RPMI8226 (cell line): ENCODE data around the gene ARSI.

ENCODE experiments used
- DNase-seq: peaks from one replicate; pipeline ENCODE4 v3.0.0-alpha.2; 2015

ARSI gene

DNA sequence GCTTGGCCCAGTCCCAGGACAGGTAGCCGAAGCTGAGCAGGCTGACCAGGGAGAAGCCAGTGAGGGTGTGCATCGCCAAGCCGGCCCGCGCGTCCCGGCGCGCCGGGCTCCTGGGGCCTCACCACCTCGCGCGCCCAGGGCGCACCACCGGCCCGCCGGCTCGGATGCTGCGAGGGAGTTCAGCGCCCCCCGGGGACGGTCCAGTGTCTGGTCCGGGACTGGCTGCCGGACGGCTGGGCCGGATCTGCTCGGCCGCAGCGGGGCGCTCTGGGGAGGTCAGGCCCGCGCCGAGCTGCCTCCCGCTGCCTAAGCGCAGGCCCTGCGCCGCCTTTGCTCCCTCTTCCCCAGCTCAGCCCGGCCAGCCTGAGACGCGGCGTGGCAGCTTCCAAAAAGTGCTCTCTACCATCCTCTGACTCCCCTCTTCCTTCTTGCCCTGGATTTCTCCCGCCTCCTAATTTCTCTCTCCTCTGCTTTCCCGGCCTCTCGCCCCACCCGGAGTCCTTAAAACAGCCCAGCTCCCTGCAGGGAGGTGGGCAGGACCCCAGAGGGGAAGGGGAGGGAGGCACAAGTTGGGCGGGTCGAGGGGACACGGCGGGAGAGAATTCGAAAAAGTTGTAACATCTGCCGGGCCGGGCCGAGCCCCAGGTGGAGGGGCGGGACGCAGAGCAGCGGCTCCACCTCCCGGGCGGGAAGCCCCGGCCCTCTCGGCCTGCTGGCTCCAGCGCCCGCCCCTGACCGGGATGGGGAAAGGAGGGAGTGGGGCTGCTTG, at the start of gene ARSI:
Gene ARSI, minus strand, starts transcription at position 605 of the 769 bp plus-strand sequence. Its CDS starts 532 bp downstream, at position 73.
- DNase-seq: no peak

GRCh38 chr5:150350524-150351344, 48.0 kb upstream of the ARSI start:
- peak; percentile 81 for DNase-seq

DNA sequence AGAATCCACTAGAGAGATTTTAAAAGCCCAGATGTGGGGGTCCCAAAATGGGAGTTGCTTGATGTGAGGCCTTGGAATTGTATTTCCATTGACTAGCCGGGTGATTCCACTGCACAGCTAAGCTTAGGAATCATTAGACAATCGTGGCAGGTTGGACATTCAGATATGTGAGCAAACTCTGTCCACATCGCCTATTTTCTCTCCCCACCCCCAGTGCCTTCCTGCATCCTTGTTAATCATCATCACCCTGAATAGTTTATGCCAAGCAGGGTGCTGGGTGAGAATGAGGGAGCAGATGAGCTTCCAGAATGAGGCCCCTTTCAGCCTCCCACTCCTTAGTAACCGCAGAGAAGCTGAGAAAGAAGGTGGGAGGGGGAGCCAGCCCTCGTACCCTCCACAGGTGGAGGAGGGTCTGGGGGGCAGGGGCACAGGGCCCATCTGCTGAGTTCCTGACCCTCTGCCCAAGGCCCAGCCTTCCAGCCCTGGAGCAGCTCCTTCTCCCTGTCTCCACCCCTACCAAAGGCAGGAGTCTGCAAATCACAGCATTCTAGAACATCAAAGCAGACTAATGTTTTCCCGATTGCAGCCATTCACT, 47.1 kb upstream of the ARSI start:
- no peak for DNase-seq

GRCh38 chr5:150347451-150347850, 44.7 kb upstream of the ARSI start:
- no peak for DNase-seq

DNA sequence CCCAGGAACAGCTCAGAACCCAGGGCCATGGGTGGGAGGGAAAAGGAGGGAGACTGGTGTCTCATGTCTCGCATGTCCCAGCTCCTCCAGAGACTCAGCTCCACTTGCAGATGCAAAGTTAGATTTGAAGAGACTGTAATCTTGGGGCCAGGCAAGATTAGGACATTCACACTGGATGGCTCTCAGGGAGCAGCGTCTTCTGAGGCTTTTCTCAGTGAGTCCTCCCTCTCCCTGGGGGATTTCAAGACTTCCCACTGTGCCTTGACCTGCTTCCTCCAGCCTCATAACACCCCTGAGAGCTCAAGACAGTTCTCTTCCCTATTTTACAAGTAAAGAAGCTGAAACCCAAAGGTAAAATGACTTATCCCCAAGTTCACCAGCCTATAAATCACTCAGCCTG, 44.3 kb upstream of the ARSI start:
- DNase-seq: no peak

GRCh38 chr5:150346592-150346991, 43.9 kb upstream of the ARSI start:
- no peak for DNase-seq

DNA sequence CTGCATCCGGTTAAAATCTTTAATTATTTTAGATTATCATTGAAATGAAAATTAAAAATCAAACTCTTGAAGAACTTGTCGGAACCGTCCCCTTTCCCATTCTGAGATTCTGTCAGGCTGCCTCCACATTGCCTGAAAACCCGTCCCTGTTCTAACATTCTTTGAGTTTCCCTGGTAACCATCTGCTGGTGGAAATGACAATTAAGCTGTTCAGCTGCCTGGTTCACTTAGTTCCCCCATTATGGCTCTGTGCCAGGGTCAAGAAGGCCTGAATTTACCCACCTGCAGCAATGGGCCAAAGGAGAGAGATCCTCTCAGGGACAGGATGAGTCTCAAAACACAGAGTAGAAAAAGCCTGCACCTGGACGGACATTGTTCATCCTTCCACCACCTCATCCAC, 43.0 kb upstream of the ARSI start:
- DNase-seq: peak; percentile 64

- no peak for DNase-seq
These were observed 41.4 kb upstream of the ARSI start for GRCh38 chr5:150343994-150344631.

- peak; percentile 41 for DNase-seq
These were observed 39.9 kb upstream of the ARSI start for GRCh38 chr5:150342583-150342982.

GRCh38 chr5:150341989-150342388, 39.3 kb upstream of the ARSI start:
- DNase-seq: no peak

DNA sequence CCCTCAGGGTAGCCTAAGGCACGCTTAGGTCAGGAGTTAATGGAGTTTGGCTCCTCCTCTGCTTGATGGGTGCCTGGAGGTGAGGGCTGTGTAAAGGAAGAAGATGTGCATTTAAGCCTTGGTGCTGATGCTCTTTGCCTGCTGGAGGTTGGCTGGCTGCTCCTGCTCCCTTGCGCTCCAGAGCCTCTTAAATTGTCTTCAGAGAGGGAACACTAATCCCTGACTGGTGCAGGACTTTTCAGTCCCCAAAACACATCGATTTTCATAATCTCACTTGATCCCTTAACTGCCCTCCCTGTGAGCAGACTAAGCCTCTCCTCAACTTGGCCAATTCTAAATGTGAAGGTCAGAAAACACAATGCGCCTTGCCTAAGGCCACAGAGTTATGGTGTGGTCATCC, 38.6 kb upstream of the ARSI start:
- no peak for DNase-seq

DNA sequence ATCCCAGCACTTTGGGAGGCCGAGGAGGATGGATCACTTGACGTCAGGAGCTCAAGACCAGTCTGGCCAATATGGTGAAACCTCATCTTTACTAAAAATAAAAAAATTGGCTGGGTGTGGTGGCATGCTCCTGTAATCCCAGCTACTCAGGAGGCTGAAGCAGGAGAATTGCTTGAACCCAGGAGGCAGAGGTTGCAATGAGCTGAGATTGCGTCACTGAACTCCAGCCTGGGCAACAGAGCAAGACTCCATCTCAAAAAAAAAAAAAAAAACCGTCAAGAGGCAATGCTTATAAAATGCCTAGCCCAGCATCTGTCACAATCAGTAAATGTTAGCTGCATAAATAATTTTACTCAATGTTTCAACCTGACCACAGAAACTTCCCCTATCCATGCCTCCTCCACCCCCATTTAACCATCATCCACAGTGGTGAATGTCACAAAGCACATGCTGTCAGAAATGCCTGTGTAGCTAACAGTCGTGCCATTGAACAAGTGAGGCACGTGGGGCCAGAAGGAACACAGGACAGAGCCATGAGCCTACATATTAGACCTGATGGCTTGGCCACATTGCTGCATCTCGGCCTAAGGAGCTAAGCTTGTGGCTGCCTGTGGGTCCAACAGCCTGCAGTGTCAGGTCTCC, 38.0 kb upstream of the ARSI start:
- DNase-seq: peak; percentile 51

DNA sequence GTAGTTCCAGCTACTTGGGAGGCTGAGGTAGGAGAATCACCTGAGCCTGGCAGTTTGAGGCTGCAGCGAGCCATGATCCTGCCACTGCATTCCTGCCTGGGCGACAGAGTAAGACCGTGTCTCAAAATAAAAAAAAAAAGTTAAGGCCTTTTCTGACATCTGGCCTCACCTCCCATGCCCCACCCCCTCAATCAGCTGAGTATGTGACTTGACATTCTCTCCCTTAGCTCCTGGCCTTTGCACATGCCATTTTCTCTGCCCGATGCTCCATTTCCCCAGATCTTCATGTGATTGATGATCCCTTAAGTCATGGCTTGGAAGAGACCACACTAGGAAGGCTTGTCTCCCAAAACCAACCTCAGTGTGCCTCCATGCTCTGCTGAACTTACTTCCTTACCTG, 37.1 kb upstream of the ARSI start:
- no peak for DNase-seq

GRCh38 chr5:150339165-150339564, 36.5 kb upstream of the ARSI start:
- DNase-seq: peak; percentile 77

DNA sequence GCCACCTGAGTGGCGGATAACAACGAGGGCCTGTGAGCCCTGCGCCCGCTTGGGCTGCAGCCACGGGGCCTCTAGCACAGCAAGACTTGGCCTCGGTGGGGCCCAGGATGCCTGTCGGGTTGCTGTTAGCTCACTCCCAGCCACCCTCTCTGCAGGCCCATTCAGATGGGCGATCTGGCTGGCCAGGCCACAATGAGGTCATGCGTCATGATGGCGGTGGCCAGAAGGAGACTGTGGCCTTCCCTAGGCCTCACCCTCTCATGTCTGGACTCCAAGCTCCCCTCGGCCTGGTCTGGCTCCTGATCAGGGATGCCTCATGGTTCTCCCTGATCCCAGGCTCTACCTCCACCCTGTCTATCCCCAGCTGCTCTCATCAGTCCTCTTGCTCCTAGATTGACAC, 35.8 kb upstream of the ARSI start:
- peak; percentile 20 for DNase-seq

GRCh38 chr5:150335778-150336177, 33.1 kb upstream of the ARSI start:
- DNase-seq: no peak

GRCh38 chr5:150333400-150333799, 30.7 kb upstream of the ARSI start:
- no peak for DNase-seq

DNA sequence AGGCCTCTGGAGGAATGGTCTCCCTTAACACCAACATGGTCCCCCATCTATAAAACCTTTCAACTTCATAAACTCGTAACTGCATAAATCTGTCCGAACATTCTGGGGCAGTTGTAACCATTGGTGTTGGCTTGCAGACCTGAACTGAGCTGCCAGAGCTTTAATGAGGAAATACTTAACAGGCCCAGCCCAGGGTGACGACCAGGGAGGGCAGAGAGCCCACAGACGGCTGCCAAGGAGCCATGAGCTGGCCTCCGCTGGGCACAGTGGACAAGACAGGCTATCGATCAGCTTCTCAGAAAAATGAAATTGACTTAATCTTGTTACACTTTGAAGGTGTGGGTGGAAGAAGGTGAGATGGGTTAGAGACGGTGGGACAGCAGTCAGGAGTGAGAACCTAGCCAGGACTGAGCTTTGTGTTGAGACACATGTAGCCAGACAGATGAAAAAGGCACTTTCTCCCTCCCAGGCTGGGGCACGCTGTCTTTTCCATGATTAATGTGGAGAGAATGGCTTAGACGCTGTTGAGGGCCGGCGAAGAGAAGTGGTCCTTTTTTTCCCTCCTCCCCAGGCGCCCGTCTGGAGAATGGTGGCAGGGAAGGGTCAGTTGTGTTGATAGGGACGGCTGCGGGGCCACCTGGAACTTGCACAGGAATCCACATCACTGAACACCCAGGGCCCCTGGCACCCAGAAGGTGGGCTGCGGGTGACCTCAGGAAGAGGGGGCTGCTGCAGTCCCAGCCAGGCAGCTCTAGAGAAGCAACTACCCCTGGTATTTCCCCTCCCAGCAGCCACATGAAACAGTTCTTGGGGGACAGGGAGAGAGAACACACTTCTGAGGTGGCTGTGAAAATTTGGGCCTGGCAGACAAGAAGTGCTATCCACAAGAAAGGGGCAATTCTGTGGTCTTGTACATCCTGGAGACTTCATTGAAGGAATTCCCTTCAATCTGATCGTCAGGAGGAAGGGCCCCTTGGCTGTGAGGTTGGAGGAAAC, 27.5 kb upstream of the ARSI start:
- no peak for DNase-seq

DNA sequence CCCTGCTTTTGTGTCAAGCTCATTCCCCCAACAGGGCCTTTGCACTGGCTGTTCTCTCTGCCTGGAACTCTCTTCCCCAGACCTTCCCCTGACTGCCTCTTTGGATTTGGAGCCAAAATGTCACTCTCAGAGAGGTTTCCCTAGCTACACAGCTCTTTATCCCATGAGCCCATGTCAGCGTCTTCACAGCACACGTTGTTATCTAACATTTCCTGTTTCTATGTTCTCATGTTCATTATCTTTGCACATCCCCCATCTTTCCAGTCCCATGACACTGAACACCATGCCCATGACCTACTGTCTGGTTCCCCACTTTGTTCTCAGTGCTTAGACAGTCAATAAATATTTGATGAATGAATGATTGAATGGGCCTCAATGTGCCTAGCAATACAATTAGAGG, 26.3 kb upstream of the ARSI start:
- DNase-seq: no peak

GRCh38 chr5:150328515-150328914, 25.8 kb upstream of the ARSI start:
- DNase-seq: no peak

DNA sequence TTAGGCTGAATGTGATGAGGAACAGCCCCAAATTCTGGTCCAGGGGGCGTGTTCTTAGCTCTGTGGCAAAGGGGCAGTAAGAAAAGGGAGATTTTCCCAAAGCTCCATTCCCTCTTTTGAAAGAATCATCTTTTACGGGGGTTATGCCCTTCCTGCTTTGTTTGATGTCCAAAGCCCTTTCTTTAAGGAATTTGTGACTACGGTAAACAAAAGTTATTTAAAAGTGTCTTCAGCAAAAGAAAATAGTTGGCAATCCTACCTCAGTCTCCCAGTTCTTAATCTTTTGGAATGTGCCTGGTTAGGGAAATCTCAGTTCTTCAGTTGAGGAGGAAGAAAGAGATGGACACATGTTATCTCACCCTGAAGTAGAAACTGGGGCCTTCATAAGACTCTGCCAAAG, 24.4 kb upstream of the ARSI start:
- DNase-seq: no peak

- DNase-seq: no peak
These were observed 24.0 kb upstream of the ARSI start for GRCh38 chr5:150326707-150327106.
